Measurements from ENCODE around the gene CBX4. TPM values are rescaled to one million over a fixed set of nuclear protein-coding genes. Genes with fewer than 3 reads are reported as not detected.

The CBX4 gene
- polyA plus RNA-seq (ENCODE audit: insufficient read length in 12 of 12) = 10 to 100 TPM in 4 of 12 donors, 1 to 10 TPM in 7, not detected in 1; 5.1 to 19.2 (median 7.3) TPM
- long read RNA-seq, donor 1, transcript CBX4-201 (5 exons, 2,664 nt) = major isoform, 24 of 24 reads
- long read RNA-seq, donor 1, partial matches to known transcripts = 0 of 24 reads
- long read RNA-seq, donor 1, other reads (novel, unspliced or antisense) = 0 of 24 reads
- long read RNA-seq, donor 2, partial matches to known transcripts = 5 of 9 reads
- long read RNA-seq, donor 2, other reads (novel, unspliced or antisense) = 0 of 9 reads
- long read RNA-seq, donor 3, partial matches to known transcripts = 0 of 2 reads
- long read RNA-seq, donor 3, other reads (novel, unspliced or antisense) = 0 of 2 reads
- long read RNA-seq, donor 4, partial matches to known transcripts = 0 of 2 reads
- long read RNA-seq, donor 4, other reads (novel, unspliced or antisense) = 0 of 2 reads
- long read RNA-seq, donor 5, partial matches to known transcripts = 0 of 1 reads
- long read RNA-seq, donor 5, other reads (novel, unspliced or antisense) = 0 of 1 reads
- long read RNA-seq, donor 6, partial matches to known transcripts = 0 of 3 reads
- long read RNA-seq, donor 6, other reads (novel, unspliced or antisense) = 0 of 3 reads
- long read RNA-seq, donor 7, partial matches to known transcripts = 0 of 3 reads
- long read RNA-seq, donor 7, other reads (novel, unspliced or antisense) = 0 of 3 reads
- long read RNA-seq, donor 8, partial matches to known transcripts = 0 of 4 reads
- long read RNA-seq, donor 8, other reads (novel, unspliced or antisense) = 0 of 4 reads
- long read RNA-seq, donor 9, partial matches to known transcripts = 0 of 1 reads
- long read RNA-seq, donor 9, other reads (novel, unspliced or antisense) = 0 of 1 reads
- long read RNA-seq, donor 10, partial matches to known transcripts = 0 of 4 reads
- long read RNA-seq, donor 10, other reads (novel, unspliced or antisense) = 0 of 4 reads
- long read RNA-seq, donor 11, partial matches to known transcripts = 0 of 3 reads
- long read RNA-seq, donor 11, other reads (novel, unspliced or antisense) = 0 of 3 reads

DNA sequence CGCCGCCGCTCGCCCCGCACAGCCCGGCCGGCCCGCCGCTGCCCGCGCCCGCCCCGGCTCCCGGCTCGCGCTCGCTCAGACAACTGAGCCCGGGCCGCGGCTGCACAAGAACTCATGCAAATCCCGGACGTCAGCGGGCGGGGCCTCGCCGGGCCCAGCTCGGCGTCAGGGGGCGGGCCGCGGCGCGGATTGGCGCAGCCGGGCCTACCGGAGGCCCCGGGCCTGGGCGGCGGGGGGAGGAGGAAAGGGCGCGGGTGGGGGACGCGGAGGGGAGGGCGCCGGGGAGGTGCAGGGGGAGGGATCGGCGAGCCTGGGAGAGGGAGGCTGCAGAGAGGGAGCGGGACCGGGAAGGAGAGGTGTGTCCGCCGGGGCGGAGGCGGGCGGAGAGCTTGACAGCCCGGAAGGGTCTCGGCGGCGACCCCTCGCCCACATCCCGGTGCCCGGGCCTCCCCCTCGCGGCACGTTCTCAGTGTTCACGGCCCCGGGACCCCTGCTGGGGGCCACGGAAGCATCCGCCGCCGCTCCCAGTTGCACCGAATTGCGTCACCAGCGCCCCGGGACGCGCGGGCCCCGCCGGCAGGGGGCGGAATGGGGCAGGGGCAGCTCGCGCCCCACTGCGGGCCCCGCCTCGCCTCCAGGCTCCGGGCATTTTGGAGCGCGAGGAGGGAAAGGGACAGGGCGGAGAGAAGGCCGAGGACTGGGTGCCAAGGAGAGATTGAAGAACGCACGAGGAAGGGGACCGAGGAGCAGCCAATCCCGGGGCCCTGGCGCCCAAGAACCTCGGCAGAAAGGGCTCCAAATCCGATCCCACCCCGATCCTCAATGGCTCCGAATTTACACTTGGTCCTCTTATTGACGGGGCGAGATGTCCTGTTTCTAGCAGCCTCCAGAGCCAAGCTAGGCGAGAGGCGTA is at the start of gene CBX4:
Gene CBX4, minus strand, starts transcription at position 85 of the 913 bp plus-strand sequence. CDS start 189 bp downstream, outside the sequence.
- DNase-seq = peak; percentile 92

DNA sequence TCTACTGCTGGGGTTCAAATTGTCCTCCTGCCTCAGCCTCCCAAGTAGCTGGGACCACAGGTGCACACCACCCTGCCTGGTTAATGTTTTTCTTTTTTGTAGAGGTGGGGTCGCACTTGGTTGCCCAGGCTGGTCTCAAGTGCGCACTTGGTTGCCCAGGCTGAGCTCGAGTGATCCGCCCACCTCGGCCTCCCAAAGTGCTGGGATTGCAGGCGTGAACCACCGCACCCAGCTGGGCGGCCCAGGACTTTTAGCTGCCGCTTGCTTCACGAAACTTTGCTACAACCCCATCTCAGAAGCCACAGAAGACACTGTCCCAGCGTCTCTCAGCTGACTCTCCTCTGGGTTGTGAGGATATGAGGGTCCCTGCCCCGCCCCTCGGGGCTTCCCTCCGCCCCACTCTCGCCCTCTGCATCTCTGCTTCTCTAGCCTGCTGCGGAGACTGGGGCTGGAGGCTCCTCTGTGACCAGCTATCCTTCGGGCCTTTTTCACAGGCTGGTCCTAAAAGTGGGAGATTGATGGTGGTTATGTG is 48.8 kb upstream of the CBX4 start:
- DNase-seq = no peak

DNA sequence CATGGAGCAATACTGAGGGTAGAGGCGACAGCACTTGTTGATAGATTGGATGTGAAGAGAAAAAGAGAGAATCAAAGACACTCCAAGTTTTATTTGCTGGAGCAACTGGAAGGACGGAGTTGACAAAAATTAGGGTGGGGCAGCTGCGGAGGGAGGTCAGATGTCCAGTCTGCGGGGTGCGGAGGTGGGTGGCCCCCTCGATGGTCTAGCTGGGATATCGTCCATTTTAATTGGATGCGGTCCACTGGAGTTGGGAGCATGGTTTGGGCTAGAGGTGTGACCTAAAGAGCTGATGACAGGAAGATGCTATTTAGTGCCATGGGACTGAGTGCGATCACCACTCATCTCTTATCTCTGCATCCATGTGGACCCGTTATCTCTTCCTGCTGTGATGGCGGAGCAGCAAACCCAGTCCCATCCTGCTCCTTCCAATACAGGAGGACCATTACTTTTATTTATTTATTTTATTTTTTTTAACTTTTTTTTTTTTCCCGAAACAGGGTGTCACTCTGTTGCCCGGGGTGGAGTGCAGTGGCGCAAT is 48.3 kb upstream of the CBX4 start:
- DNase-seq = no peak

DNA sequence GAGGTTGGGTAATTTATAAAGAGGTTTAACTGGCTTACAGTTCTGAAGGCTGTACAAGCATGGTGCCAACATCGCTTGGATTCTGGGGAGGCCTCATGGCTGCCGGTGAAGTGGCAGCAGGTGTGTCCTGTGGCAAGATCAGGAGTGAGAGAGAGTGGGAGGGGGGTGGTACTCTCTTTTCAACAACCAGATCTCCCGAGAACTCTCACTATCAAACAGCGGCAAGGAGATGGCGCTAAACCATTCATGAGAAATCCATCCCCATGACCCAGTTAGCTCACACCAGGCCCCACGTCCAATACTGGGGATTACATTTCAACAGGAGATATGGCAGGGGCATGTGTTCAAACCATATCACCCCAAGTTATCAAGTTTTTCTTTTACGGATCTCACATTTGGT is 44.0 kb upstream of the CBX4 start:
- no peak for DNase-seq

DNA sequence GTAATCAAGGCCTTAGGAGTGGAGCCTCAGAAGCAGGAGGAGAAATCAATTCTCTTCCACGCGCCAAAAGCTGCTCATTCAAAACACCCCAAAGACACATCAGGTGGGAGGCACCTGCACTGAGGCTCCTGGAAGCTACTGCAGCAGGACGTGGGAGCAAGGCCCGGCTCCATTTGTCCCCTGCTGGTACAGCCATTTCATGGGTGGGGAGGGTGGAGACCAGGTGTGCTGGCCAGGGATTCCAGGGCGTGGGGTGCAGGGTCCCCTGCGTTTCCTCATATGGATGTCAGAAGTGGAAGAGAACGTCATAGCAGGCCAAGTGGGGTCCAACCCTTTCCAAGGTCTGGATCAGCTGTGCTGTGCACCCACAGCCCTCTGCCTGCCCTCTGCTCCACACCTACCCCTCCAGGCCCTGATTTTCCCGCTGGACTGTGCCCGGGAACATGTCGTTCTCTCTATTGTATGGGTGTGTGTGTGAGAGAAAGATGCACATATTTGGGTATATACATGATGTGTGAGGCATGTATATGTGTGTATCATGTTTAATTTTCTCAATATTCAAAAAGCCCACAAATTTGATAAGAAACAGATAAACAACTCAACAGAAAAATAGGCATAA is 39.2 kb upstream of the CBX4 start:
- DNase-seq = no peak

DNA sequence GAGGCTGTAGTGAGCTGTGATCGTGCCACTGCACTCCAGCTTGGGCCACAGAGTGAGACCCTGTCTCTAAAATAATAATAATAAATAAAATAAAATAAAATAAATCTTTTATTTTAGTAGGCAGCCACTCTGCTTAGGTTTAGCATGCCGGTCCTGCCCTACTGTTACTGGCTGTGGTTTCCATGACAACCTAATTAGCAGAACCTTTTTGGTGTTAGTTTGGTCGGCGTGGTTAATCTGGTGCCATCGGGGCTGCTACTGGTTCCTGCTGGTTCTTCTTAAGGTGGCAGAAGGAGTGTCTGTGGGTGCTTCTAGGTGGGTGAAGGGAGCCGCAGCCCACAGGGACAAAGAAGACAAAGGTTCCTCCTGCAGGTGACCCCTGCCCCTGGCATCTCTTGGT is 37.8 kb upstream of the CBX4 start:
- no peak for DNase-seq

DNA sequence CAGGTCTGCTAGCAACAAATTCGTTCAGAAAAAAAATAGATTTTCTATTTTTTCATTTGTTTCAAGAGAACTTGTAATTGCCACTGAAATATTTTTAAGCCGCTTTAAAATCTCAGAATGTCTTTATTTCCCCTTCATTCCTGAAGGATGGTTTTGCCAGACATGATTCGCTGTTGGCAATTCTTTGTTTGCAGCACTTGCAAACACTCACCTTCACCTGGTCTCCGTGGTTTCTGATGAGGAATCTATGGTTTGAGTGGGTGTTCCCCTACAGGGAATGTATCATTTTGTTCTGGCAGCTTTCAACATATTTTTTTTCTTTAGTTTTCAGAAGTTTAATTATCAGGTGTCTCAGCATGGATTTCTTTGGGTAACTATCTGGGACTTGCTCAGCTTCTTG is 36.3 kb upstream of the CBX4 start:
- DNase-seq = no peak

DNA sequence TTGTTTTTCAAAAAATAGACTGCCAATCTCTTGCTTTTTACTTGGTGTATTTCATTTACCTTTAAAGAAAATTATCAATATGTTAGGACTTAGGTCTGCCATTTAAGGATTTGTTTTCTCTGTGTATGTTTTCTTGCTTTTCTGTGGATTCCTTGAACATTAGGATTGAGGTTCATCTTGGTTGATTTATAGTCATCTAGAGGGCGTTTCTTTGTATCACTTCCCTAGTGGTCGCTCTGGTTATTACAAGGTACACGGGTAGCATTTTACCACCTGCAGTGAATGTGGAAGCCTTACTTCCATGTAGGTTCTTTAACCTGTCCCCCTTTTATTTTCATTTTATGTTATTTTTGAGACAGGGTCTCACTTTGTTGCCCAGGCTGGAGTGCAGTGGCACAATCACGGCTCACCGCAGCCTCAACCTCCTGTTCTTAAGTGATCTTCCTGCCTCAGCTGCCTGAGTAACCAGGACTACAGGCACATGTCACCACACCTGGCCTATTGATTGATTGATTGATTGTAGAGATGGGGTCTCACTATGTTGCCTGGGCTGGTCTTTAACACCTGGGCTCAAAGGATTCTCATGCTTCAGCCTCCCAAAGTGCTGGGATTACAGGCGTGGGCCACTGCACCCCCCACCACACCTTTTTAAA is 35.2 kb upstream of the CBX4 start:
- no peak for DNase-seq

DNA sequence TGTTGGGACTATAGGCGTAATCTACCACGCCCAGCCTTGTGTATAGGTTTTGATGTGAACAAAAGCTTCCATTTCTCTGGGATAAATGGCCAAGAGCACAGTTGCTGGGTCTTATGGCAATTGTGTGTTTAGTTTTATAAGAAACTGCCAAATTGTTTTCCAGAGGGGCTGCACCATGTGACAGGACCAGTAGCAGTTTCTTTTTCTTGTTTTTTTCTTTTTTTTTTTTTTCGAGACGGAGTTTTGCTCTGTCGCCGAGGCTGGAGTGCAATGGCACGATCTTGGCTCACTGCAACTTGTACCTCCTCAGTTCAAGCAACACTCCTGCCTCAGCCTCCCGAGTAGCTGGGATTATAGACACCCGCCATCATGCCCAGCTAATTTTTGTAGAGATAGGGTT is 34.3 kb upstream of the CBX4 start:
- no peak for DNase-seq

DNA sequence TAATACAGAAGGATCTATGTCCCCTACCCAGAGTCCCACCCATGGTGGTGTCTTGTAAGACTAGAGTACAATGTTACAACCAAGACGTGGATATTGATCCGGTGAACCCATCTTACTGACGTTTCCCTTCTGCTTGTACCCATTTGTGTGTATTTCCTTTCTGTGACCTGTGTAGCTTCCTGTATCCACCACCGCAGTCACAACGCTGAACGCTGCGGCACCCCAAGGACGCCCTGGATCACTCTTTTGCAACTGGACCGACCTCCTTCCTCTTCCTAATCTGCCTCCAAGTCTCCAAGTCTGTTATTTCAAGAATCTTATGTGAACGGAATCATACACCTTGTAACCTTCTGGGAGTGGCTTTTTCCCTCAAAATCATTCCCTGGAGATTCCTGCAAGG is 33.5 kb upstream of the CBX4 start:
- no peak for DNase-seq

DNA sequence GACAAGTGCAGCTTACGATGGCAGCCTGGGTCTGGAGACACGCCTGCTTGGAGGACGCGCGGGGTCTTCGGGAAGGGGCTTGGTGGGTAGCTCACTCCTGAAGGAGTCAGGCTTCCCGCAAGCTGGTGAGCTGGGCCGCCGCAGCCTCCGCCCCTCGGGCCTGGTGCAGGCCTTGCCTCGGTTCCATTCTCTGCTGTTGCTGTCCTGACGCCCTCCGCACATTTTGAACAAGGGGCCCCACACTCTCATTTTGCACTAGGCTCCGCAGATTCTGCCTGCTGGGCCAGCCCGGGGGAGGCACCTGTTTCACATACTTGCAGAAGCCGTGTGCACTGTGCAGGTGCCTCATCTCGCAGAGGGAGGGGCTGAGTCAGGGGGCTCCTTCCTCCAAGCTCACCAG is 31.9 kb upstream of the CBX4 start:
- no peak for DNase-seq

DNA sequence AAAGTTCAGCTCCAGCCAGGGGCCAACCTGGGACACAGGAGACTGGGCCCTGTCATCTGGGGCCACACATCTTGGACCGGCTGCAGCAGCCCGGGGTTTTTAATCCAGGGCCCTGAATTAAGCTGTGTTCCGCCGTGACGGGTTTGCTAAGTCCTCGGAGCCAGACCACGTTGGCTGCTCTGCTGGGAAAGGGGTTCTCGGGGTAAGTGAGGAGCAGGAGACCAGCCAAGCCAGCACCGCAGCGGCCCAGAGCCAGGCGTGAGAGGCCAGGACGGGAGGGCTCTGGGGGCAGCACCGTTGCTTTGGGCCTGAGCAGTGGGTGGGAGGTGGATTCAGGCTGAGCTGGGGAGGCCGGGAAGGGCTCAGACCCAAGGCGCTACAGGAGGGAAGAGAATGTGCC is 31.3 kb upstream of the CBX4 start:
- DNase-seq = no peak

DNA sequence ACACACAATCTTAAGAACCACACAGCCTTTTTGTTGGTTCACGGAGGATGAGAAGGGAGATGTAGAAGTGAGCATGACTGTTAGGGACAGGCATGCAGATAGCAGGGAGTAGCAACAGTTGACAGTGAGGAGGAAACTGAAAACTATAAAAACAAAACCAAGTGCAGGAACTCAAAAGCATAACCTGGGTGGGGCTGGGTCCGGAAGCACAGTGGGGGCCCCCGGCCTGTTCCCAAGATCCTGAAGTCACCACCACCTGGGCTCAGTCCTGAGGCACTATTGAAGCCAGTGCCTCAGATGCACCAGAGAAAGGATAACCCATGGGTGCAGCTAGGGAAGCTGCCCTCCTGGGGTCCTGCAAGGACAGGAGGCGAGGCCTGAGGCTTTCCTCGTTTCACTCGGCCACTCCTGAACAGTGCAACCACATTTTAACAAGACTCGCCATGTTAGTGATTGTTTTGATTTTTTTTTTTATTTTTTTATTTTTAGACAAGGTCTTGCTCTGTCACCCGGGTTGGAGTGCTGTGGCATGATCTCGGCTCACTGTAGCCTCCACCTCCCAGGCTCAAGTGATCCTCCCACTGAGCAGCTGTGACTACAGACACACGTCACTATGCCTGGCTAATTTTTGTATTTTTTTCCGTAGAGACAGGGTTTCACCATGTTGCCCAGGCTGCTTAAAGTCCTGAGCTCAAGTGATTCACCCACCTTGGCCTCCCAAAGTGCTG is 27.7 kb upstream of the CBX4 start:
- no peak for DNase-seq

DNA sequence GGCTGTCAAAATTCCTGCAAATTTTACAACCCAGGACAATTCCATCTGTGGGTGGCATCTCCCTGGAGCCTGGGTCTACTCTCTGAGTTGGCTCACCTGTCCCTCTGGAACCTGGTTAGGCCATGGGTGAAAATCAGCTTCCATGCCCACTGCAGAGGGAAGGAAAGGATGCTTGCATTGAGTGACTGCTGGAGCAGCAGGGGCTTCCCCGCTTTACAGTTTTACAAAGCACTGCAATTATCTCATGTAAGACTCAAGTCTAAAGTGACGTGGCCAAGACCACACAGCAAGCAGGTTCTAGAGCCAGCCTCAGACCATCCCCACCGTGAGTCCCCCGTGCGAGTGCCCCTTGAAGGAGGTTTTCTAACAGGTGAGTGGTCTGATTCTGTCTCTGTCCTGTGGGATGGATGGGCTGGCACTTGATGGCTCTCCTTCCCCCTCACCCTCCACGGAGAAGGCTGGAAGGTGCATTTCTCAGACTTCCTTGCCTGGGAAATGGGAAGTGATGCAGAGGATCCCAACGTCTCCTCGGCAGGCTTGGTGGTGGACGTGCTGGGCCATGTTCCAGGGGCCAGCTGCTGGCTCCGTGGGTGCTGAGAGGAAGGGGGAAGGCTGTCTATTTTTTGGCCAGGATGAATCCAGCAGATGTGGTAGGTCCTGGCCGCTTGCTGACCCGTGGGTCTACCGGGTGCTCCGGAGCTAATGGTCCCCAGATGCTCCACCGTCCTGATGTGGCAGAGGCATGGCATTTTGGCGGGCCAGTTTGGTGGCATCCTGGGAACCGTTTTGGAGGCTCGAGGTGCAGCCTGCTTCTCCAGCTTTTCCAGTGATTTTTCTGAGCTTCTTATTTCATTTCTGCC is 26.3 kb upstream of the CBX4 start:
- no peak for DNase-seq

DNA sequence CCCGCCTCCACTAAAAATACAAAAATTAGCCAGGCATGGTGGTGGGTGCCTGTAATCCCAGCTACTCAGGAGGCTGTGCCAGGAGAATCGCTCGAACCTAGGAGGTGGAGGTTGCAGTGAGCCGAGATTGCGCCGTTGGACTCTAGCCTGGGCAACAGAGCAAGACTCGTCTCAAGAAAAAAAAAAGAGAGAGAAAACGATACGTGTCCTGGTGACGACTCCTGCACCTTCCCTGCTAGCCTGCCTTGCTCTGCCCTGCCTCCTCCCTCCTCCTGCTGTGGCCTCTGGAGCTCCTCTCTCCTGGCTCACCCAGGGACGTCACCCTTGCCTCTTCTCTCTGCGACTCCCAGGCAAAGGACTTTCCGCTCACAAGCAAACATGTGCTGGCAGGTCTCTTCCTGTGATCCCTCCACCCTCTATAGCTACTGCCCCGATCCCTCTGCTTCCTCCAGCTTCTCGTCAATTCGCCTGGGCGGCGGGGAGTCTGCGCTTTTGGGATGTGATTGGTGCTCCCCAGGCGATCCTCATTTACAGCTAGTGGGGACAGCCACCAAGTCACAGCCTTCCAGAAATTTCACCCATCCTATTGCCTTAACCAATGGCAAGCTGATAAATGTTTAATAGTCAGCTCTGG is 25.5 kb upstream of the CBX4 start:
- no peak for DNase-seq

DNA sequence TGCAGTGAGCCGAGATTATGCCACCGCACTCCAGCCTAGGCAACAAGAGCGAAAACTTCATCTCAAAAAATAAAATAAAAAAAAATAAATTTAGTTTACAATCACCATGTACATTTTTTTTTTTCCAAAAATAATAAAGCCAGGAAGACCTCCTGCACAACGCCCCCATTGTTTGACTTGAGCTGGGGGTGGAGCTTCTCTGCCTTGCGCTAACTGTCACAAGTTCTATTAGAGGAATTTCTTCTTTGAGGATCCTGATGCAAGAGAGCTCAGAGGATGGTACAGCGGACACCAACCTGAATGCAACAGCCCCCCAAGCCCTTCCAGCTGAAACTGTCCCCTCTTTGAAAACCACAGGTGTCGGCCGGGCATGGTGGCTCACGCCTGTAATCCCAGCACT is 24.9 kb upstream of the CBX4 start:
- DNase-seq = no peak

DNA sequence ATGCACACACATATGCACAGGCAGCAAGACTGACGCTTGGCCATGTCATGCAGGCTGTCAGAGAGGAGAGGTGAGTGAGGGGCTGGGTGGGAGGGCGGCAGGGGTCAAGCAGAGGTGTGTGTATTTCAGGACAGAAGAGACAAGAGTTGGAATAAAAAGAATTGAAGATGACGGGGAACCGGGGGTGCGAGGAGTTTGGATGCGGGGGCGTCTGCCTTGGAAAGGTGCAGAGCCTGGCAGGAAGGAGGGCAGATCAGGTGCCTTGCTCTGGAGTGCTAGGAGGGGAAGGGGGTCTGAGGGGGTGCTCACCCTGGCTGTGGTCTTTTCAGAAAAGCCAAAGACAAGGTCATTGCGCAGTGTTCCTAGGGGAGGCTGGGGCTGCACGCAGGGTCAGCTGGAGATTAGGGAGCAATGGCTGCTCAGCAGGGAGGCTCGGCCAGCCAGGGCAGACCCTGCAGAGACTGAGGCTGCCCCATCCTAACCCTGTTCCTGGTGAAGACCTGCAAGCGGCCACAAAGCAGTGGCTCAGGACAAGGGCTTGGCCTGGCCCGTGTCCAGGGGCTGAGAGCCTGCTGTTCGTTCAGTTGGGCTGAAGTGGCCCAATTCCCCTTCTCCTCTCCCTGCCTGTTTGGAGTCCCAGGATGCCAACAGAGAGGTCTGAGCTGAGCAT is 23.7 kb upstream of the CBX4 start:
- no peak for DNase-seq
